Ishikawa (cell line): Measurements from ENCODE around the gene TKT.

Experiments used
- CEBPB ChIP-seq: IDR thresholded peaks from 2 replicates; pipeline ENCODE4 v1.6.1; 2012
- CREB1 ChIP-seq: IDR thresholded peaks from 2 replicates; pipeline ENCODE4 v1.6.1; 2012; ENCODE audit warnings: low read depth
- EGR1 ChIP-seq: IDR thresholded peaks from 2 replicates; pipeline ENCODE4 v1.6.1; 2012
- EP300 ChIP-seq: IDR thresholded peaks from 2 replicates; pipeline ENCODE4 v1.6.1; 2012; ENCODE audit warnings: borderline replicate concordance
- FOXM1 ChIP-seq: IDR thresholded peaks from 2 replicates; pipeline ENCODE4 v1.6.1; 2012; ENCODE audit warnings: low read depth, borderline replicate concordance
- NFIC ChIP-seq: IDR thresholded peaks from 2 replicates; pipeline ENCODE4 v1.6.1; 2012
- RAD21 ChIP-seq: IDR thresholded peaks from 2 replicates; pipeline ENCODE4 v1.6.1; 2012; ENCODE audit warnings: low read depth
- TAF1 ChIP-seq: IDR thresholded peaks from 2 replicates; pipeline ENCODE4 v1.6.1; 2012; ENCODE audit warnings: low read depth, mild to moderate bottlenecking
- TCF12 ChIP-seq: IDR thresholded peaks from 2 replicates; pipeline ENCODE4 v1.6.1; 2012; ENCODE audit warnings: low read depth
- TEAD4 ChIP-seq: IDR thresholded peaks from 2 replicates; pipeline ENCODE4 v1.6.1; 2012
- YY1 ChIP-seq: IDR thresholded peaks from 2 replicates; pipeline ENCODE4 v1.6.1; 2012; ENCODE audit warnings: low read depth
- ZBTB7A ChIP-seq: IDR thresholded peaks from 2 replicates; pipeline ENCODE4 v1.6.1; 2012; ENCODE audit warnings: low read depth
- TF ChIP-seq, protein P1 (sequence below): IDR thresholded peaks from 2 replicates; pipeline ENCODE4 v1.6.1; 2012
- TF ChIP-seq, protein P2 (sequence below): IDR thresholded peaks from 2 replicates; pipeline ENCODE4 v1.6.1; 2012; ENCODE audit warnings: low read depth, mild to moderate bottlenecking
- TF ChIP-seq, protein P3 (sequence below): IDR thresholded peaks from 2 replicates; pipeline ENCODE4 v1.6.1; 2012

TKT gene

DNA sequence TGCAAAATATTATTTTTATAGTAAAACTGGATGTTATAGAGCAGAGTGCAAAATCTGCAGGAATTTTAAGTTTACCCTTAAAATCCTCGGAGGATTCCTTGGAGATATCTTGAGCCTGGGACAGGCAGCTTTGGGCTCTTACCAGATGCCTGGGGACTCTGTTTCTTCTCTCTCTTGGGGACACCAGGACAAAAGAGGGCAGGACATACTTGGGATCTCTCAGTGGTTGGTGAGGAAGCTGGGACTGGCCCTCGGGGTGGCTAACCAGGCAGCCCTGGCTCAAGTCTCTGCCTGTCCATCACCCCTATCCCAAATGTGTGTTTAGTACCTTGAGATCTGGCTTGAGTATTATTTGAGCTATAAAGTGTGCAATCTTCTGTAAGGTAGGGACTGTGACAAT, 38.6 kb downstream of the TKT start:
- TF ChIP-seq, protein P1, sequence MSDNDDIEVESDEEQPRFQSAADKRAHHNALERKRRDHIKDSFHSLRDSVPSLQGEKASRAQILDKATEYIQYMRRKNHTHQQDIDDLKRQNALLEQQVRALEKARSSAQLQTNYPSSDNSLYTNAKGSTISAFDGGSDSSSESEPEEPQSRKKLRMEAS = no peak
- no peak for TF ChIP-seq TAF1
- TF ChIP-seq TCF12 = no peak
- no peak for TF ChIP-seq EP300

DNA sequence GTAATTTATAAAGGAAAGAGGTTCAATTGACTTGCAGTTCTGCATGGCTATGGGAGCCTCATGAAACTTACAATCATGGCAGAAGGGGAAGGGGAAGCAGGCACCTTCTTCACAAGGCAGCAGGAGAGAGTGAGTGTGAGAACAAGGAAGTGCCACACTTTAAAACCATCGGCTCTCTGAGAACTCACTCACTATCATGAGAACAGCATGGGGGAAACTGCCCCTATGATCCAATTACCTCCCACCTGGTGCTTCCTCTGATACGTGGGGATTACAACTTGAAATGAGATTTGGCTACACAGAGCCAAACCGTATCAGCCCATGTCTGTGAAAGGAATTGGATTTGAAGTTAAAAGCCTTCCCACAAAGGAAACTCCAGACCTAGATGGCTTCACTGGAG, 39.1 kb downstream of the TKT start:
- no peak for TF ChIP-seq YY1
- no peak for TF ChIP-seq ZBTB7A
- no peak for TF ChIP-seq FOXM1
- TF ChIP-seq TAF1 = no peak
- no peak for TF ChIP-seq RAD21
- TF ChIP-seq, protein P2, sequence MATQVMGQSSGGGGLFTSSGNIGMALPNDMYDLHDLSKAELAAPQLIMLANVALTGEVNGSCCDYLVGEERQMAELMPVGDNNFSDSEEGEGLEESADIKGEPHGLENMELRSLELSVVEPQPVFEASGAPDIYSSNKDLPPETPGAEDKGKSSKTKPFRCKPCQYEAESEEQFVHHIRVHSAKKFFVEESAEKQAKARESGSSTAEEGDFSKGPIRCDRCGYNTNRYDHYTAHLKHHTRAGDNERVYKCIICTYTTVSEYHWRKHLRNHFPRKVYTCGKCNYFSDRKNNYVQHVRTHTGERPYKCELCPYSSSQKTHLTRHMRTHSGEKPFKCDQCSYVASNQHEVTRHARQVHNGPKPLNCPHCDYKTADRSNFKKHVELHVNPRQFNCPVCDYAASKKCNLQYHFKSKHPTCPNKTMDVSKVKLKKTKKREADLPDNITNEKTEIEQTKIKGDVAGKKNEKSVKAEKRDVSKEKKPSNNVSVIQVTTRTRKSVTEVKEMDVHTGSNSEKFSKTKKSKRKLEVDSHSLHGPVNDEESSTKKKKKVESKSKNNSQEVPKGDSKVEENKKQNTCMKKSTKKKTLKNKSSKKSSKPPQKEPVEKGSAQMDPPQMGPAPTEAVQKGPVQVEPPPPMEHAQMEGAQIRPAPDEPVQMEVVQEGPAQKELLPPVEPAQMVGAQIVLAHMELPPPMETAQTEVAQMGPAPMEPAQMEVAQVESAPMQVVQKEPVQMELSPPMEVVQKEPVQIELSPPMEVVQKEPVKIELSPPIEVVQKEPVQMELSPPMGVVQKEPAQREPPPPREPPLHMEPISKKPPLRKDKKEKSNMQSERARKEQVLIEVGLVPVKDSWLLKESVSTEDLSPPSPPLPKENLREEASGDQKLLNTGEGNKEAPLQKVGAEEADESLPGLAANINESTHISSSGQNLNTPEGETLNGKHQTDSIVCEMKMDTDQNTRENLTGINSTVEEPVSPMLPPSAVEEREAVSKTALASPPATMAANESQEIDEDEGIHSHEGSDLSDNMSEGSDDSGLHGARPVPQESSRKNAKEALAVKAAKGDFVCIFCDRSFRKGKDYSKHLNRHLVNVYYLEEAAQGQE = no peak
- TF ChIP-seq EP300 = no peak
- TF ChIP-seq EGR1 = no peak
- no peak for TF ChIP-seq CREB1
- TF ChIP-seq, protein P3, sequence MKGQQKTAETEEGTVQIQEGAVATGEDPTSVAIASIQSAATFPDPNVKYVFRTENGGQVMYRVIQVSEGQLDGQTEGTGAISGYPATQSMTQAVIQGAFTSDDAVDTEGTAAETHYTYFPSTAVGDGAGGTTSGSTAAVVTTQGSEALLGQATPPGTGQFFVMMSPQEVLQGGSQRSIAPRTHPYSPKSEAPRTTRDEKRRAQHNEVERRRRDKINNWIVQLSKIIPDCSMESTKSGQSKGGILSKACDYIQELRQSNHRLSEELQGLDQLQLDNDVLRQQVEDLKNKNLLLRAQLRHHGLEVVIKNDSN = no peak
- no peak for TF ChIP-seq TCF12
- TF ChIP-seq TEAD4 = no peak
- no peak for TF ChIP-seq NFIC
- TF ChIP-seq, protein P1 = no peak
- no peak for TF ChIP-seq CEBPB

DNA sequence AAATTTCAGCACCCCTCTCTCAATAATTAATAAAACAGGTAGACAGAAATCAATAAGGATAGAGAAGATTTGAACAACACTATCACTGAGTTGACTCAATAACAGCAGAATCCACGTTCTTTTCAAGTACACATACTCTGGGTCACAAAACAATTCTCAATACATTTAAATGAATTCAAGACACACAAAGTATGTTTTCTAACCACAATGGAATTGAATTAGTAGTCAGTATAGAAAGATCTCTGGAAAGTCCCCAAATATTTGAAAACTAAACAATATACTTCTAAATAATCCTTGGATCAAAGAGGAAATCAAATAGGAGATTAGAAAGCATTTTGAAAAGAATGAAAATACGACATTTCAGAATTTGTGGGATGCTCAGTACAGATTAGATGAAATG, 40.0 kb downstream of the TKT start:
- TF ChIP-seq RAD21 (no peak), NFIC (no peak), EP300 (no peak), TAF1 (no peak), CREB1 (no peak), FOXM1 (no peak), CEBPB (no peak), YY1 (no peak)
- TF ChIP-seq, protein P1 = no peak
- TF ChIP-seq, protein P2 = no peak

DNA sequence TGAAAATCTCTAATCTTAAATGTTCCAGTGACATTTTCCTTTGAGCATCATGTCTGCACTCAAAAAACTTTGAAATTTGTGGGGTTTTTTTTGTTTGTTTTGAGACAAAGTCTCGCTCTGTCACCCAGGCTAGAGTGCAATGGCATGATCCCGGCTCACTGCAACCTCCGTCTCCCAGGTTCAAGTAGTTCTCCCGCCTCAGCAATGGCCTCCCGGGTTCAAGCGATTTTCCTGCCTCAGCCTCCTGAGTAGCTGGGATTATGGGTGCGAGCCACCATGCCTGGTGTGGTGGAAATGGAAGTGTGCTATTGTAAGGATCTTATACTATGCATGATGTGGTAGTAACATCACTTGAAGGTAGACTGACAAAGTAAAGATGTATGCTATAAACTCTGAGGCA, 42.5 kb downstream of the TKT start:
- TF ChIP-seq CREB1 = no peak
- no peak for TF ChIP-seq YY1
- TF ChIP-seq, protein P3 = no peak
- TF ChIP-seq EGR1 = no peak
- TF ChIP-seq, protein P2 = no peak
- no peak for TF ChIP-seq EP300
- no peak for TF ChIP-seq ZBTB7A
- TF ChIP-seq TEAD4 = no peak
- no peak for TF ChIP-seq TCF12
- no peak for TF ChIP-seq TAF1
- no peak for TF ChIP-seq NFIC
- TF ChIP-seq FOXM1 = no peak
- no peak for TF ChIP-seq RAD21
- no peak for TF ChIP-seq CEBPB
- TF ChIP-seq, protein P1 = no peak
